Measurements from ENCODE around the gene STPG4.

Gene STPG4

GRCh38 chr2:47160660-47161059 is 5.6 kb upstream of the STPG4 start:
- no peaks in the 10 kb centered on the region; the same call in 1 of the 2 replicates for H3K4me1 ChIP-seq
- no peak for TF ChIP-seq CTCF (IDR thresholded peaks at IDR 0.05; ENCODE audit: low read depth, low read length)
- DNase-seq = no peak
- H3K27me3 ChIP-seq = no peaks in the 10 kb centered on the region
- H3K4me3 ChIP-seq (ENCODE audit: low read depth, low read length) = no peak overlapping the region
- peaks cover 84% of the 10 kb centered on the region for H3K36me3 ChIP-seq
- H3K9me3 ChIP-seq = no peaks in the 10 kb centered on the region

- H3K27me3 ChIP-seq = no peaks in the 10 kb centered on the region
- peaks cover 84% of the 10 kb centered on the region for H3K36me3 ChIP-seq
- H3K9me3 ChIP-seq = no peaks in the 10 kb centered on the region
- H3K4me1 ChIP-seq = no peaks in the 10 kb centered on the region; the same call in 1 of the 2 replicates
- no peak for DNase-seq
- no peak for TF ChIP-seq CTCF (IDR thresholded peaks at IDR 0.05; ENCODE audit: low read depth, low read length)
- H3K4me3 ChIP-seq (ENCODE audit: low read depth, low read length) = no peak overlapping the region
Observed at GRCh38 chr2:47160211-47160610, 5.1 kb upstream of the STPG4 start.

- no peaks in the 10 kb centered on the region for H3K27me3 ChIP-seq
- DNase-seq = no peak
- no peak overlapping the region for H3K4me3 ChIP-seq (ENCODE audit: low read depth, low read length)
- H3K9me3 ChIP-seq = no peaks in the 10 kb centered on the region
- TF ChIP-seq CTCF (IDR thresholded peaks at IDR 0.05; ENCODE audit: low read depth, low read length) = no peak
- peaks cover 84% of the 10 kb centered on the region for H3K36me3 ChIP-seq
- H3K4me1 ChIP-seq = no peaks in the 10 kb centered on the region; the same call in 1 of the 2 replicates
Observed at GRCh38 chr2:47159627-47160026, 4.5 kb upstream of the STPG4 start.

- Histone ChIP-seq H3K4me3 (ENCODE audit: low read depth, low read length) (no peak overlapping the region), H3K9me3 (no peaks in the 10 kb centered on the region), H3K36me3 (peaks cover 86% of the 10 kb centered on the region), H3K27me3 (no peaks in the 10 kb centered on the region), H3K4me1 (no peaks in the 10 kb centered on the region; the same call in 1 of the 2 replicates)
- no peak for DNase-seq
- no peak for TF ChIP-seq CTCF (IDR thresholded peaks at IDR 0.05; ENCODE audit: low read depth, low read length)
Observed at GRCh38 chr2:47158576-47158975, 3.5 kb upstream of the STPG4 start.

- Histone ChIP-seq H3K27me3 (no peaks in the 10 kb centered on the region), H3K4me1 (no peaks in the 10 kb centered on the region), H3K36me3 (peaks cover 63% of the 10 kb centered on the region), H3K4me3 (ENCODE audit: low read depth, low read length) (no peak overlapping the region), H3K9me3 (no peaks in the 10 kb centered on the region)
- no peak for DNase-seq
- no peak for TF ChIP-seq CTCF (IDR thresholded peaks at IDR 0.05; ENCODE audit: low read depth, low read length)
Observed at GRCh38 chr2:47152803-47153202, 2.3 kb downstream of the STPG4 start.

GRCh38 chr2:47150175-47150574 is 4.9 kb downstream of the STPG4 start:
- no peaks in the 10 kb centered on the region for H3K4me1 ChIP-seq
- H3K4me3 ChIP-seq (ENCODE audit: low read depth, low read length) = no peak overlapping the region
- H3K9me3 ChIP-seq = no peaks in the 10 kb centered on the region
- TF ChIP-seq CTCF (IDR thresholded peaks at IDR 0.05; ENCODE audit: low read depth, low read length) = no peak
- peaks cover 66% of the 10 kb centered on the region for H3K36me3 ChIP-seq
- DNase-seq = no peak
- H3K27me3 ChIP-seq = no peaks in the 10 kb centered on the region

Measured in BE2C (cell line).